HG03520 (cell line): ENCODE results near the gene CCT6B.
"Not testable (repeated sequence)": the region's sequence is repeated elsewhere in the genome, so short reads cannot be mapped to it uniquely, and the experiment has no call there.

Experiments
- ATAC-seq: cut with Tn5 transposase; IDR thresholded peaks from one replicate; pipeline ENCODE4 v1.9.1; 2021; ENCODE audit warnings: mild to moderate bottlenecking, moderate library complexity; ENCODE audit not compliant: unreplicated experiment

CCT6B gene

GRCh38 chr17:34961093-34961911 is at the start of gene CCT6B, which contains the start of gene ZNF830:
Gene CCT6B (minus strand): TSS chr17:34961460. CDS start chr17:34961393, 67 bp downstream.
Gene ZNF830 (plus strand): TSS chr17:34961540. CDS start chr17:34961567, 27 bp downstream.
- peak; percentile 90 for ATAC-seq

- no peak for ATAC-seq
These were observed 48.8 kb upstream of the CCT6B start for GRCh38 chr17:35010093-35010492.

GRCh38 chr17:35006961-35007360 is 45.7 kb upstream of the CCT6B start:
- no peak for ATAC-seq

- no peak for ATAC-seq
These were observed 45.1 kb upstream of the CCT6B start for GRCh38 chr17:35006345-35006744.

GRCh38 chr17:35003778-35004177 is 42.5 kb upstream of the CCT6B start:
- no peak for ATAC-seq

- no peak for ATAC-seq
These were observed 41.8 kb upstream of the CCT6B start for GRCh38 chr17:35002876-35003551.

- no peak for ATAC-seq
These were observed 40.3 kb upstream of the CCT6B start for GRCh38 chr17:35001549-35001948.

- ATAC-seq = not testable (repeated sequence)
These were observed 39.7 kb upstream of the CCT6B start for GRCh38 chr17:35000965-35001364.

- ATAC-seq = no peak
These were observed 38.2 kb upstream of the CCT6B start for GRCh38 chr17:34999456-34999855.

GRCh38 chr17:34998205-34998604 is 36.9 kb upstream of the CCT6B start:
- ATAC-seq = no peak

- ATAC-seq = no peak
These were observed 36.1 kb upstream of the CCT6B start for GRCh38 chr17:34997355-34997862.

- ATAC-seq = no peak
These were observed 35.4 kb upstream of the CCT6B start for GRCh38 chr17:34996422-34997285.

- no peak for ATAC-seq
These were observed 31.8 kb upstream of the CCT6B start for GRCh38 chr17:34993031-34993430.

GRCh38 chr17:34991606-34992005 is 30.3 kb upstream of the CCT6B start:
- ATAC-seq = no peak

- ATAC-seq = no peak
These were observed 29.7 kb upstream of the CCT6B start for GRCh38 chr17:34990921-34991365.

- ATAC-seq = no peak
These were observed 28.2 kb upstream of the CCT6B start for GRCh38 chr17:34989473-34989872.

GRCh38 chr17:34988644-34989043 is 27.4 kb upstream of the CCT6B start:
- no peak for ATAC-seq

- ATAC-seq = no peak
These were observed 26.0 kb upstream of the CCT6B start for GRCh38 chr17:34987232-34987631.

- no peak for ATAC-seq
These were observed 20.4 kb upstream of the CCT6B start for GRCh38 chr17:34981538-34982241.
